ENCODE measurements around the gene HSPB6.
"Not testable (repeated sequence)": the region's sequence is repeated elsewhere in the genome, so short reads cannot be mapped to it uniquely, and the experiment has no call there.

Gene HSPB6, protein sequence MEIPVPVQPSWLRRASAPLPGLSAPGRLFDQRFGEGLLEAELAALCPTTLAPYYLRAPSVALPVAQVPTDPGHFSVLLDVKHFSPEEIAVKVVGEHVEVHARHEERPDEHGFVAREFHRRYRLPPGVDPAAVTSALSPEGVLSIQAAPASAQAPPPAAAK

DNA sequence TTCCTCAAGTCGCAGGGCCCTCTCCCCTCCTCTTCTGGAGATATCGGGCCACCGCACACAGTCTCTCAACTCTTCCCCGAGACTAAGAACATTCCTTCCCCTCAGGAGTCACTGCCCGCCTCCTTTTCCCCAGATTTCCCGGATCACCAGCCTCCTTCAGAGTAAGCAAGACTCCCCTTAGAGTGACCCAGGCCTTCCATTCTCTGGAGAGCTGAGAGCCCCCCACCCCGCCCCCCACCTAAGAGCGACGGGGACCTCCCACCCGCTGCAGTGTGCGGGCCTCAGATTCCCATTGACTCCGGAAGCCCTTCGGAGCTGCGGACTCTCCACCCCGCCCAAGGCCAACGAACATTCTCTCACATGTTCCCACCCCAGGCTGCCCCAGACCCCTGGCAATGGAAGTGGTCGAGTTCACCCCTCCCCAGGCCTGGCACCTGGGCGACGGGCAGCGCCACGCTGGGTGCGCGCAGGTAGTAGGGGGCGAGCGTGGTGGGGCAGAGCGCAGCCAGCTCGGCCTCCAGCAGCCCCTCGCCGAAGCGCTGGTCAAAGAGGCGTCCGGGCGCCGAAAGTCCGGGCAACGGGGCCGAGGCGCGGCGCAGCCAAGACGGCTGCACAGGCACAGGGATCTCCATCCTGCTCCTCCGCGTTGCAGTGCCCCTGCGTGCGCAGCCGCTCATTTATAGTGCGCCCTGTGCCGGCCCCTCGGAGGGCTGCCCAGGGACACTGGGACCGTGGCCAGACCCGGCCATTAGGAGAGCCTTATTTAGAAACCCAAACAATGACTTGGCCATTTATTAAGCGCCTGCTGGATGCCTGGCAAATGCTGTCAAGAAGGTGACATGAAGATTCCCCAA is at the start of gene HSPB6:
Gene HSPB6, minus strand, starts transcription at position 653 of the 854 bp plus-strand sequence. Its CDS starts 21 bp downstream, at position 632.
- DNase-seq (ENCODE audit: low spot score), result no peak

DNA sequence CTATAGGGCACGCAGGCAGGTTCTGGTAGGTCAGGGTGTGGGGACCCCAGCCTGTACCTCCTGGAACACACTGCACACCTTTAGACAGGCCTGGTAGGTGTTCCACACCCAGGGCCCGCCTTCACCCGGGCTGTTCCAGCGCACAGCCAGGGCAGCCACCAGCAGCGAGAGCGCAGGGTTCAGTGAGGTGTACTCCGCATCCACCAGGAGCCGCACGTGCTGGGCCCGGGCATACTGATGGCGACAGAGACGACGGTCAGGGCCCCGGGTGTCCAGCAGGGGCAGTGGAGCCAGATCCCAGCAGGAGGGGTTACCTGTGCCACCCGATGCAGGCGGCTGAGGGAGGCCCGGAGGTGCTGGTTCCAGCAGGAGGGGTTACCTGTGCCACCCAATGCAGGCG is 49.8 kb upstream of the HSPB6 start:
- no peak for DNase-seq (ENCODE audit: low spot score)

DNA sequence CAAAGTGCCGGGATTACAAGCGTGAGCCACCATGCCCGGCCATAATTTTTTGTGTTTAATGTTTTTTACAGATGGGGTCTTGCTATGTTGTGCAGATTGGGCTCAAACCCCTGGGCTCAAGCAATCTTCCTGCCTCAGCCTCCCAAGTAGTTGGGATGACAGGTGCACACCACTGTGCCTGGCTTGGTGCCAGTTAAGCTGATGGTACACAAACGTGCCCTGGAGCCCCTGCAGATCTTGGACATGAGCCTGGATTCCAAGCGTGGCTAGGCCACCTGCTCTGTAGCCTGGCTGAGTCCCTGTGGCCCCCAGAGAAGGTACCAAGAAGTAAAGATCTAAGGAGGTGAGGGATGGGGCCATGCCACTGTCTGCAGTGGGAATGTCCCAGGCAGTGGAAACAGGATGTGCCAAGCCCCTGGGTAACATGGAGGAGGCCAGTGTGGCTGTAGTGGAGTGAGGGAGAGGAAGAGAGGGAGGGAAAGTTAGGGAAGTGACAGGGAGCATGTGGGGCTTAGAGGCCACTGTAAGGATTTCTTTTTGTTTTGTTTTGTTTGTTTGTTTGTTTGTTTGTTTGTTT is 48.8 kb upstream of the HSPB6 start:
- DNase-seq (ENCODE audit: low spot score), result no peak

DNA sequence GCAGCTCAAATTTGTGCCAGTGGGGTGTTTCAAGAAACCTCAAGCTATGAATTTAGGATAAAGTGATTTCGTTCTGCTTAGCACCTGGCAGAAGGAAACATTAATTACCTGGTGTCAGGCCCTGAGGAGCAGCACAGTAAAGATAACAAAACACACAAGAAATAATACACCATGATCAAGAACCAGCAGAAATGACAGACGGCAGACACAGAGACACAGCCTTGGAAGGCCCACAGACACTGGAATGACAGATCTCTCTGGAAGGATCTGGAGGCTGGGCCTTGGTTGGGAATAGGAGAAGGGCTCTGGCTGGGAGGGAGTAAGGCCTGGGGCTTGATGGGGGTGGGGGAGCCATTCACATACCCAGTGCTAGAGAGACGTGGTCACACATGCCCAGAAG is 45.0 kb upstream of the HSPB6 start:
- no peak for DNase-seq (ENCODE audit: low spot score)

DNA sequence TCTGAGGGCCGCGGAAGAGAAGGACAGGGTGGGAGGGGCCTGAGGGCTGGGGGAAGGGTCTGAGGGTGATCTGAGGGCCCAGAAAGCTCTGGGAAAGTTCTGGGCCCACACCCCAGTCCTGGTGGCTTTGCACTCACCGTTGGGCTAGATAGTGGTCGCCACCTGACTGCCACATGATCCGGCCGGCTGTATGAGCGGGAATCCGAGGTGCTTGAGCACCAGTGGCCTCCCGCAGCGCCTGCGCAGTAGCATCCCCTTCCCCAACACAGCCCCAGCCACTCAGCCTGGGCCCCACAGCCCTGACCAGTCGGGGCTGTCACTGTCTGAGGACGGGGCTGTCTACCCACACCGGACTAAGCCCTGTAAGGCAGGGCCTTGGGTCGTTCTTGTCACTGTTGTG is 40.8 kb upstream of the HSPB6 start:
- peak; percentile 16 for DNase-seq (ENCODE audit: low spot score)

DNA sequence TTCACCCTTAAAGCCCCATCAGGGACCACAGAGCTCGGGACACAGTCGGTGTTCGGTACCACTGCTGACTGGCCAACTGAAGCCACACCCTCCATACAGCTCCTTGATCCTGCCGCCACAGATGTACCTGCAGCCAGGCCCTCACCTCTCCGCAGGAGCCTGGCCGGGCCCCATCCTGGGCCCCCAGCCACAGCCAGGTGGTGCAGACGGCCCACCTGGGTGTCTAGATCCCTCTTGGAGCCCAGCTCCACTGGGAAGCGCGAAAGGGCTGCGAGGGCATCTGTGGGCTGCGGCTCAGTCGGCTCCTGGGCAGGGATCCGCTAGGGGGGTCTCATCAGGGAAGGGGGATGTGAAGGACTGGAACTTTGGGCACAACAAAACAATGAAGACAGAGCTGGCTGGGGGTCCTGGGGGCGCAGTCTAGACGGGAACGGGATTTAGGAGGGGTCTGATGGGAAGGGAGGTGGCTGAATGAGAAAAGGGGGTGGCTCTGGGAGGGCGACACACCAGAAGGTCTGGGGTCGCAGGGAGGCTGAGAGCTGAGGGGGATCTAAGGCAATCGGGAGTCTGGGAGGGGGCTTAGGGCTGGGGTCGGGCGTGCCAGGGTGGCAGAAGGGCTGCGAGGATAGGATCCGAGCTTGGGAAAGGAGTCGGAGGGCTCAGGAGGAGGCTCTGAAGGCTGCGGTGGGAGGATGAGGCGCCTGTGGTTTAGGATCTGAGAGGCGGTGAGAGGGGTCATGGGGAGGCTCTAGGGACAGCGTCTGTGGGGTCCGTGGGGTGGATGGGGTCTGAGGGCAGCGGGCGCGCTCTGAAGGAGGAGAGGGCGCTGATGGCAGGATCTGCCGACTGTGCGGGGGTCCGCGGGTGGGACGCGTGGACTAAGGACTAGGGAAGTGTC is 40.1 kb upstream of the HSPB6 start:
- no peak for DNase-seq (ENCODE audit: low spot score)

DNA sequence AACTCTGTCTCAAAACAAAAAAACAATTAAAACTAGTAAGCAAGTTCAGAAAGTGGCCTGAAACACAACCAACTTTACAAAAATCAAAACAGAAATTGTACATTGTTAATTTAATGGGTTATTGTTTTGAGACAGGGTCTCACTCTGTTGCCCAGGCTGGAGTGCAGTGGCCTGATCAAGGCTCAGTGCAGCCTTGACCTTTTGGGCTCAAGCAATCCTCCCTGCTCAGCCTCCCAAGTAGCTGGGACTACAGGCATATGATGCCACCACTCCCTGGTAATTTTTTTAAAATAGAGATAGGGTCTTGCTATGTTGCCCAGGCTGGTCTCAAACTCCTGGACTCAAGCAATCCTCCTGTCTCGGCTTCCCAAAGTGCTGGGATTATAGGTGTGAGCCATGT is 38.7 kb upstream of the HSPB6 start:
- not testable (repeated sequence) for DNase-seq (ENCODE audit: low spot score)

DNA sequence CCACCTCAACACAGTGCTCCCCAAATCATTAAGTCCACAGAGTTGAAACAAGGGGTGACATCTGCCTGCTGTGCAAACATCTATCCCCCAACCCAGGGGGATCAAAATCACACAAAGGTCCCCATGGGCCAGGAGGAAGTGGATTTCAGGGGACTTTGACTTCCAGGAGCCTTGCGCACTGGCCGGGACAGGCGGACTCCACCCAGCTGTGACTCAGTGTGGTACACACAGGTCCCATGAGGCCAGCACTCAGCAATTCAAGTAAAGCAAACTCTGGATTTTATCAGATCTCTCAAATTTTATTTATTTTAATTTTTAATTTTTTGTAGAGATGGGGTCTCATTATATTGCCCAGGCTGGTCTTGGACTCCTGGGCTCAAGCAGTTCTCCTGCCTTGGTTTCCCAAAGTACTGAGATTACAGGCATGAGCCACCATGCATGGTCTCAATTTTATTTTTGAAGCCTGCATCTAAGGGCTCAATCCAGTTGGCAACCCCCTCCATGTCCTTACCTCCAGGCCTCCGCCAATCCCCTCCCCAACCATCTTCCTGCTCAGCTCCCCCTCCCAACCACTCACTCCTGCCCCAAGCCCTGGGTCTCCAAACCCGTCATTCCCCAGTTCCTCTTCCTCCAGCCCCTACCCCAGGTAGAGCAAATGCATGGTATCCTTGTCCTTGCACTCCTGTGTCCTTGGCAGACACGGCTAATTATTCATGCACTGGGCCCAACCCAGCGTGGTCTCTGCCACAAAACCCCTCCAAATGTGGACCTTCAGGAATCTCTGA is 36.7 kb upstream of the HSPB6 start:
- no peak for DNase-seq (ENCODE audit: low spot score)

DNA sequence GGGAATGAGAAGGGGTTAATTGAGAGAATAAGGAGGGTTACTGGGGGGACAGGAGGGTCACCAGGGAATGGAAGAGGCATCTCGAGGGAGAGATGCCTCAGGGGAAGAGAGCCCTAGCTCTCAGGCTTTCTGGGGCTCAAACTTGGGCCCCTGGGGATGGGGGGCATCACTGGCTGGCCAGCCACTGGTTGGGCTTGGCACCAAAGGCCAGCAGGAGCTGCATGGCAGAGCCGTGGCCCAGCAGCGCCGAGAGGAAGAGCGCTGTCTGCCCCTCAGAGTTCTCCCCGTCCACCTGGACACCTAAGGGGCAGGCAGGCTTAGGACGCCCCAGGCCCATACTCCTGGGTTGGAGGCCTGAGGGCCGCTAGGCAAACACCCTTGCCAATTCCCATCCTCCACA is 36.1 kb upstream of the HSPB6 start:
- no peak for DNase-seq (ENCODE audit: low spot score)

DNA sequence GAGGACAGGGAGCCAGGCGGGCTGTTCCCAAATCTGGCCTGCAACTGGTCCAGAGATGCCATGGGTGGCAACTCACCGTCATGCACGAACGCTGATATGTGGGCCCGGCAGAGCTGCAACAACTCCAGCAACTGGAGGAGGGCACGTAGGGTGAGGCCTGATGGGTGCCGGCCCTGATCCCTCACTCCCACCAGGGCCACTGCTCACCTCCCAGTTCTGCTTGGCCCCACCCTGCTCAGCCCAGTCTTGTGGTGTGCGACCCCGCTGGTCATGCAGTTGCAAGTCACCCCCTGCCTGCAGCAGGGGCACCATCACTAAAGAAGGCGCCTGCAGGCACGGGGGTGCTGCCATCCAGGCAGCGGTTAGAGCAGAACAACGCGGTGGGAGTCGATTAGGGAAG is 35.5 kb upstream of the HSPB6 start:
- no peak for DNase-seq (ENCODE audit: low spot score)

DNA sequence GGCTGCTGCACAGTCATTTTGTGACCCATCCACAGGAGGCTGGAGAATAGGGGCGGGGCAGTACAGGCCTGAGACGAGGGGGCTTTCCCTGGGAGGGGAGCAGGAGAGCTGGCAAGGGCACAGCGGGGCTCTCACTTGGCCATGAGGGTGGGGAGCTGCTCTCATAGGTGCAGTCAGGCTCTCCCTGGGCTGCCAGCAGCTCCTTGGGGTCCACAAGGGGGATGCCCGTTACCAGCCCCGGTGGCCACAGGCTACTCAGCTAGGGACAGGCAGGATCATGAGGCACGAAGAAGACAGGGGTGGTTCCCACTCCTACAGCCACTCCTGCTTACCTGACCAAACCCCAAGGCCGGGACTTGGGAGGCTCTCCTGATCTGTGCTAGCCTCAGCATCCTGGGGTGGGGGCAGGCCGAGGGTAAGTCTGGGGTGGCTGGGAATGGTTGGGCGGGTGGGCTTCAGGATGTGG is 35.0 kb upstream of the HSPB6 start:
- no peak for DNase-seq (ENCODE audit: low spot score)

DNA sequence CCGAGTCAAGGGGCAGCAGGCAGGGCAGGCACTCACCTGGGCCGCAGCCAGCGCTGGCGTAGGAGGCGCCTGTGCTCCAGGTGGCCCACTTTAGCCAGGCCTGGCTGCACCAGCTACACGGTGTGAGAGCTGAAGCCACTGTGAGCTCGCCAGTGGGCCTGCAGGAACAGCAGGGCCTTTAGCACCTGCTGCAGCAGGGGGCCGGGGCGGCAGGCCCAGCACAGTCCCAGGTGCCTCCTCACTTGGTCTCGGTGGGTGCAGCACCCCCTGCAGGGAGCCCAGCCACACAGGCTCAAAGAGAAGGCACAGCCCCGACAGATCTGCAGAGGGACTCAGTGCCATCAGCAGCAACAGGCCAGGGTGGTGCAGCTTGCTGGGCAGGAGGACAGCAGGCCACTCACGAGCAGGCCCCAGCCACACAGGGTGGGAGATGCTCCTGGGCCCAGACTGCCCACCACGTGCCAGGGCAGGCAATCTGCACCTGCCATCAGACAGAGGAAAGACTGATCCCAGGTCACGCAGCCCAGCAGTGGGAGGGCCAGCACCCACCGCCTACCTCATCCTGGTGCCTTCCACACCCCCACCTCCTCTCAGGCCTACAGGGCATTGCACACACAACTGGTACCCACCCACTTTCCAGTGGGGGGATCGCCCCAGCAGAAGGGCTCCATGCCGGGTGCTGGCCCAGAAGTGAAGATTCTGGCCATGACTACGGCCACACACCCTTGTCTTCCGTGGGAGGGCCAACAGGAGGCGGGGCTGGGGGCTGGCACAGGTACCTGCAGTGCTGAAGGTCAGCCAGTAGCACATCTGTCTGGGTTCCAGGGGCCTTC is 34.4 kb upstream of the HSPB6 start:
- no peak for DNase-seq (ENCODE audit: low spot score)

DNA sequence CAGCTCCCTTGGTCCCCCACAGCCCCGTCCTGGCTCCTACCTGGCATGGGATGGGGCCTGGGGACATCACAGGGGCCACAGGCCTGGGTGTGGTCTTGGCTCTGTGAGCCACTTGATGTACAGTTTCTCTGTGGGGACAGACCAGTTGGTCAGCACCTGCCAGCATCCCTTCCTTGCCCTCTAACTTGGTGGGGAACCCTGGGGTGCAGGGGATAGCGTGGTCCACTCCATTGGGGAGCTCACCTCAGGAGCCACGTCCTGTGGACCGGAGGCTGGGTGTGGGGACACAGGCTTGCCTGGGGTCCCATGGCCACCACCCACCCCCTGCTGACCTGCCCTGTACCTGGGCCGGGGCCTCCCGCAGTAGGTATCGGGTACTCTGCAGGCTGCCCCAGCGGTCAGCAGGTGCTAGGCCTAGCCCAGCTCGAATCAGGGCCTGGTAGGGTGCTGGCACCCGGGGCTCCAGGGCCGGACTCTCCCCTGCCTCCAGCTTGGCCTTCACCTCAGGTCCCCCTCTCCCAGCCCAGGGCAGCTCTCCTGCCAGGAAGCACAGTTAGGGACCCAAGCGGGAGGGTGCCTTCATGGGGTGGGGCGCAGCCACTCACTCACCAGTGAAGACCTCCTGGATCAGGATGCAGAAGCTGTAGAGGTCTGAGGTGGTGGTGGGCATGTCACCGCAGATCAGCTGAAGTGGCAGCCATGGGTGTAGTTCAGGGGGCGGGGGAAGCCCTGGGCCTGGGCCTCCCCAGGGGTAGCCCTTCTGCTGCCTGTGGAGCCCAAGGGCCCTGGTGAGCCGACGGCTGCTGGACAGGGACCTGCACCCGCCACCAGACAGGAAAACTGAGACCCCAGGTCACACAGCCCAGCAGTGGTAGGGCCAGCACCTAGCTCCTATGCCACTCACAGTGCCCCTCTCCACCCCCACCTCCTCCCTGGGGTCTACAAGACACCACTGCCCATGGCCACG is 33.4 kb upstream of the HSPB6 start:
- no peak for DNase-seq (ENCODE audit: low spot score)

DNA sequence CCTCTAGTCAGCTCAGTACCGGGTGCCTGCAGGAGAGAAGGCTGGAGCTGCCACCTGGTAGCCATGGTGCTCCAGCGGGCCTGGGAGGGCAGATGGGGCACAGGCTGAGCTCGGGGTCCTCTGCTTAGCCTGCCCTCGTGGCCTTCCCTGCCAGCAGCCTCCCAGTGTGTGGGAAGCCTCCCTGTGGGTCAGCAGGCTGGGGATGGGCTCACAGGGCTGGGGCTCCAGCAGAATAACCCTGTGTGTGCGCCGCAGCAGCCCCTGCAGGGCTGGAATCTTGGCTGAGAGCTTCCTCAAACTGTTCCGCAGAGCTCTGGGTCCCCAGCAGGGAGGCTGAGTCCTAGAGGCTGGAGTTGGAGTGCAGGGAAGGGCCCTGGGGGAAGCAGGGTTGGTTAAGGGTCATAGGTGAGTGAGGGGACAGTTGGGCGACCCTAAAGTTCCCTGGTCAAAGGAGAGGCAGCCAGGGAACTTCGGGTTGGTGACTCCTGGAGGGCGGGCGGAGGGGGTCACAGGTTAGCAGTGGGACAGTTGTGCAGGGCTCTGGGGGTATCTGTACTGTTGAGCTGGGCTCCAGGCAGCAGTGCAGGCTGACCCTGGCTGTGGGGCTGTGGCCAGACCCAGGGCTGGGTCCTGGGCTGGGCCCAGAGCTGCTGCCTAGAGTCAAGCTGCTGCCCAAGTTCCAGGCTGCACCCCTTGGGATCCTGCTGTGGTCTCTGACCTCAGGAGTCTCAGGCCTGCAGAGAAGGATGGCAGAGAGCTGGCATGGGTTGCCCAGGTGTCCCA is 32.6 kb upstream of the HSPB6 start:
- DNase-seq (ENCODE audit: low spot score), result no peak

DNA sequence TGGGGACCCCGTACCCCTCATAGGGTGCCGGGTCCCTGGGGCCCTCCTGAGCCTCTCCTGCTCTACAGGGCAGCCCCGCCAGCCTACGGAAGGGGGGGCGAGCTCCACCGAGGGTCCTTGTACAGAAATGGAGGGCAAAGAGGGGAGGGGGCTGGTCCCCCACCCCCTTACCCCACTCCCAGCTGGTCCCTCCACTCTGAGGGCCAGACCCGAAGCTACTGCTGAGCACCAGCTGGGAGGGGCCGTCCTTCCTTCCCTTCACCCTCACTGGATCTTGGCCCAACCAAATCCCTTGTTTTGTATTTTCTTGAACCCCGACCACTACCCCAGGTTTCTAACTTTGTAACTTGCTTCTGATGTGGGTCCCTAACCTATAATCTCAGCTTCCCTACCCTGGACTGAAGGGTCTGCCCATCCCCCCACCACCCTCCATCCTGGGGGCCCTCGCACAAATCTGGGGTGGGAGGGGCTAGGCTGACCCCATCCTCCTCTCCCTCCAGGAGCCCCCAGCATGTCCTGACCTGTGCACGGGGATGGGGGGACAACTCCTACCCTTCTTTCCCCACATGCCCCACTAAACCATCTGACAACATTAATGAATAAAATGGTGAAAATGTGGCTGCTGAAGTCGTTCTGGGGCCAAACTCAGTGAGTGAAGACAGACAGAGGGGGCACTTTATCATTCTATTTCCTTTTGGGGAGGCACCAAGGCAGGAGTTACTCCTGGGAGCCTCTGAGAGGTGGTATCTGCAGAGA is 31.6 kb upstream of the HSPB6 start:
- no peak for DNase-seq (ENCODE audit: low spot score)

DNA sequence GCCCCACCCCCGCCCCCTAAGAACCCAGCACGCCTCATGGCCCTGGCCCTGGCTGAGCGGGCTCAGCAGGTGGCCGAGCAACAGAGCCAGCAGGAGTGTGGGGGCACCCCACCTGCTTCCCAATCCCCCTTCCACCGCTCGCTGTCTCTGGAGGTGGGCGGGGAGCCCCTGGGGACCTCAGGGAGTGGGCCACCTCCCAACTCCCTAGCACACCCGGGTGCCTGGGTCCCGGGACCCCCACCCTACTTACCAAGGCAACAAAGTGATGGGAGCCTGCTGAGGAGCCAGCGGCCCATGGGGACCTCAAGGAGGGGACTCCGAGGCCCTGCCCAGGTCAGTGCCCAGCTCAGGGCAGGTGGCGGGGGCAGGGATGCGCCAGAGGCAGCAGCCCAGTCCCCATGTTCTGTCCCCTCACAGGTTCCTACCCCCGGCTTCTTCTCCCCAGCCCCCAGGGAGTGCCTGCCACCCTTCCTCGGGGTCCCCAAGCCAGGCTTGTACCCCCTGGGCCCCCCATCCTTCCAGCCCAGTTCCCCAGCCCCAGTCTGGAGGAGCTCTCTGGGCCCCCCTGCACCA is 30.5 kb upstream of the HSPB6 start:
- no peak for DNase-seq (ENCODE audit: low spot score)
